SK-N-SH treated with all-trans-retinoic acid at 6 μM for 48 hours (cell line): ENCODE results near the gene CACNA2D4.

Experiments used
- ATAC-seq: fragments of 200-7000 bp; cut with Tn5 transposase; 3 replicates; pipeline ENCODE4 v1.9.1; 2020; ENCODE audit warnings: mild to moderate bottlenecking, moderate library complexity
- BACH2 ChIP-seq: fragments of 250-450 bp; sonication (Bioruptor Pico); IDR thresholded peaks from 2 replicates; pipeline ENCODE4 v1.9.0; 2021; ENCODE audit warnings: mild to moderate bottlenecking, borderline replicate concordance
- CREB5 ChIP-seq: fragments of 250-450 bp; sonication (Bioruptor Pico); IDR thresholded peaks from 2 replicates; pipeline ENCODE4 v1.5.1; 2020; ENCODE audit warnings: low read depth, mild to moderate bottlenecking, moderate library complexity
- CSDC2 ChIP-seq: fragments of 250-450 bp; sonication (Bioruptor Pico); IDR thresholded peaks from 2 replicates; pipeline ENCODE4 v1.5.0; 2020; ENCODE audit warnings: mild to moderate bottlenecking, moderate library complexity
- ESRRG ChIP-seq: fragments of 250-450 bp; sonication (Bioruptor Pico); IDR thresholded peaks from 2 replicates; pipeline ENCODE4 v1.6.1; 2021; ENCODE audit warnings: mild to moderate bottlenecking
- OSR1 ChIP-seq: fragments of 250-450 bp; sonication (Bioruptor Pico); IDR thresholded peaks from 2 replicates; pipeline ENCODE4 v1.8.0; 2022; ENCODE audit warnings: moderate library complexity, mild to moderate bottlenecking, inconsistent platforms
- POU6F1 ChIP-seq: fragments of 250-450 bp; sonication (Bioruptor Pico); IDR thresholded peaks from 2 replicates; pipeline ENCODE4 v1.8.0; 2021; ENCODE audit warnings: low read depth, mild to moderate bottlenecking, moderate library complexity, borderline replicate concordance
- PPARA ChIP-seq: fragments of 250-450 bp; sonication (Bioruptor Pico); IDR thresholded peaks from 2 replicates; pipeline ENCODE4 v1.5.0; 2020; ENCODE audit warnings: mild to moderate bottlenecking, borderline replicate concordance
- RARB ChIP-seq: fragments of 250-450 bp; sonication (Bioruptor Pico); IDR thresholded peaks from 2 replicates; pipeline ENCODE4 v1.8.0; 2021; ENCODE audit warnings: mild to moderate bottlenecking, moderate library complexity
- TCF4 ChIP-seq: fragments of 250-450 bp; sonication (Bioruptor Pico); IDR thresholded peaks from 2 replicates; pipeline ENCODE4 v1.8.0; 2021; ENCODE audit warnings: mild to moderate bottlenecking, moderate library complexity, borderline replicate concordance
- TOX ChIP-seq: fragments of 250-450 bp; sonication (Bioruptor Pico); IDR thresholded peaks from 2 replicates; pipeline ENCODE4 v1.8.0; 2021; ENCODE audit warnings: mild to moderate bottlenecking, moderate library complexity, borderline replicate concordance
- ZC3H10 ChIP-seq: fragments of 250-450 bp; sonication (Bioruptor Pico); IDR thresholded peaks from 2 replicates; pipeline ENCODE4 v1.5.1; 2021; ENCODE audit warnings: mild to moderate bottlenecking, moderate library complexity
- ZFP3 ChIP-seq: fragments of 250-450 bp; sonication (Bioruptor Pico); IDR thresholded peaks from 2 replicates; pipeline ENCODE4 v1.5.0; 2020; ENCODE audit warnings: mild to moderate bottlenecking, moderate library complexity
- ZFP30 ChIP-seq: fragments of 450-650 bp; formaldehyde crosslinking; IDR thresholded peaks from 2 replicates; pipeline ENCODE4 v1.5.0; 2022; ENCODE audit warnings: mild to moderate bottlenecking, moderate library complexity
- ZNF565 ChIP-seq: fragments of 450-650 bp; formaldehyde crosslinking; conservative IDR thresholded peaks from 2 replicates; pipeline ENCODE4 v1.5.0; 2020; ENCODE audit warnings: low read depth, mild to moderate bottlenecking, moderate library complexity
- ZNF8 ChIP-seq: fragments of 450-650 bp; formaldehyde crosslinking; IDR thresholded peaks from 2 replicates; pipeline ENCODE4 v1.5.0; 2020; ENCODE audit warnings: mild to moderate bottlenecking, moderate library complexity
- TF ChIP-seq, protein P1 (sequence below): fragments of 250-450 bp; sonication (Bioruptor Pico); IDR thresholded peaks from 2 replicates; pipeline ENCODE4 v1.5.0; 2020; ENCODE audit warnings: mild to moderate bottlenecking, moderate library complexity
- TF ChIP-seq, protein P2 (sequence below): fragments of 250-450 bp; sonication (Bioruptor Pico); IDR thresholded peaks from 2 replicates; pipeline ENCODE4 v1.5.1; 2021; ENCODE audit warnings: mild to moderate bottlenecking, moderate library complexity
- TF ChIP-seq, protein P3 (sequence below): fragments of 250-450 bp; sonication (Bioruptor Pico); IDR thresholded peaks from 2 replicates; pipeline ENCODE4 v1.8.0; 2020; ENCODE audit warnings: mild to moderate bottlenecking, moderate library complexity, borderline replicate concordance

Gene CACNA2D4

GRCh38 chr12:1914114-1914911 is 4.1 kb downstream of the CACNA2D4 start:
- no peak for ATAC-seq
- TF ChIP-seq, protein P1, sequence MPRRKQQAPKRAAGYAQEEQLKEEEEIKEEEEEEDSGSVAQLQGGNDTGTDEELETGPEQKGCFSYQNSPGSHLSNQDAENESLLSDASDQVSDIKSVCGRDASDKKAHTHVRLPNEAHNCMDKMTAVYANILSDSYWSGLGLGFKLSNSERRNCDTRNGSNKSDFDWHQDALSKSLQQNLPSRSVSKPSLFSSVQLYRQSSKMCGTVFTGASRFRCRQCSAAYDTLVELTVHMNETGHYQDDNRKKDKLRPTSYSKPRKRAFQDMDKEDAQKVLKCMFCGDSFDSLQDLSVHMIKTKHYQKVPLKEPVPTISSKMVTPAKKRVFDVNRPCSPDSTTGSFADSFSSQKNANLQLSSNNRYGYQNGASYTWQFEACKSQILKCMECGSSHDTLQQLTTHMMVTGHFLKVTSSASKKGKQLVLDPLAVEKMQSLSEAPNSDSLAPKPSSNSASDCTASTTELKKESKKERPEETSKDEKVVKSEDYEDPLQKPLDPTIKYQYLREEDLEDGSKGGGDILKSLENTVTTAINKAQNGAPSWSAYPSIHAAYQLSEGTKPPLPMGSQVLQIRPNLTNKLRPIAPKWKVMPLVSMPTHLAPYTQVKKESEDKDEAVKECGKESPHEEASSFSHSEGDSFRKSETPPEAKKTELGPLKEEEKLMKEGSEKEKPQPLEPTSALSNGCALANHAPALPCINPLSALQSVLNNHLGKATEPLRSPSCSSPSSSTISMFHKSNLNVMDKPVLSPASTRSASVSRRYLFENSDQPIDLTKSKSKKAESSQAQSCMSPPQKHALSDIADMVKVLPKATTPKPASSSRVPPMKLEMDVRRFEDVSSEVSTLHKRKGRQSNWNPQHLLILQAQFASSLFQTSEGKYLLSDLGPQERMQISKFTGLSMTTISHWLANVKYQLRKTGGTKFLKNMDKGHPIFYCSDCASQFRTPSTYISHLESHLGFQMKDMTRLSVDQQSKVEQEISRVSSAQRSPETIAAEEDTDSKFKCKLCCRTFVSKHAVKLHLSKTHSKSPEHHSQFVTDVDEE (CRISPR knock-in tag) = no peak
- TF ChIP-seq BACH2 = no peak
- no peak for TF ChIP-seq OSR1 (CRISPR knock-in tag)
- no peak for TF ChIP-seq ZC3H10 (CRISPR knock-in tag)
- TF ChIP-seq POU6F1 (CRISPR knock-in tag) = no peak
- TF ChIP-seq PPARA (CRISPR knock-in tag) = no peak
- no peak for TF ChIP-seq ESRRG (CRISPR knock-in tag)
- TF ChIP-seq, protein P2, sequence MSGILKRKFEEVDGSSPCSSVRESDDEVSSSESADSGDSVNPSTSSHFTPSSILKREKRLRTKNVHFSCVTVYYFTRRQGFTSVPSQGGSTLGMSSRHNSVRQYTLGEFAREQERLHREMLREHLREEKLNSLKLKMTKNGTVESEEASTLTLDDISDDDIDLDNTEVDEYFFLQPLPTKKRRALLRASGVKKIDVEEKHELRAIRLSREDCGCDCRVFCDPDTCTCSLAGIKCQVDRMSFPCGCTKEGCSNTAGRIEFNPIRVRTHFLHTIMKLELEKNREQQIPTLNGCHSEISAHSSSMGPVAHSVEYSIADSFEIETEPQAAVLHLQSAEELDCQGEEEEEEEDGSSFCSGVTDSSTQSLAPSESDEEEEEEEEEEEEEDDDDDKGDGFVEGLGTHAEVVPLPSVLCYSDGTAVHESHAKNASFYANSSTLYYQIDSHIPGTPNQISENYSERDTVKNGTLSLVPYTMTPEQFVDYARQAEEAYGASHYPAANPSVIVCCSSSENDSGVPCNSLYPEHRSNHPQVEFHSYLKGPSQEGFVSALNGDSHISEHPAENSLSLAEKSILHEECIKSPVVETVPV (CRISPR knock-in tag) = no peak
- TF ChIP-seq, protein P3, sequence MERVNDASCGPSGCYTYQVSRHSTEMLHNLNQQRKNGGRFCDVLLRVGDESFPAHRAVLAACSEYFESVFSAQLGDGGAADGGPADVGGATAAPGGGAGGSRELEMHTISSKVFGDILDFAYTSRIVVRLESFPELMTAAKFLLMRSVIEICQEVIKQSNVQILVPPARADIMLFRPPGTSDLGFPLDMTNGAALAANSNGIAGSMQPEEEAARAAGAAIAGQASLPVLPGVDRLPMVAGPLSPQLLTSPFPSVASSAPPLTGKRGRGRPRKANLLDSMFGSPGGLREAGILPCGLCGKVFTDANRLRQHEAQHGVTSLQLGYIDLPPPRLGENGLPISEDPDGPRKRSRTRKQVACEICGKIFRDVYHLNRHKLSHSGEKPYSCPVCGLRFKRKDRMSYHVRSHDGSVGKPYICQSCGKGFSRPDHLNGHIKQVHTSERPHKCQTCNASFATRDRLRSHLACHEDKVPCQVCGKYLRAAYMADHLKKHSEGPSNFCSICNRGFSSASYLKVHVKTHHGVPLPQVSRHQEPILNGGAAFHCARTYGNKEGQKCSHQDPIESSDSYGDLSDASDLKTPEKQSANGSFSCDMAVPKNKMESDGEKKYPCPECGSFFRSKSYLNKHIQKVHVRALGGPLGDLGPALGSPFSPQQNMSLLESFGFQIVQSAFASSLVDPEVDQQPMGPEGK (CRISPR knock-in tag) = no peak
- no peak for TF ChIP-seq CSDC2 (CRISPR knock-in tag)
- TF ChIP-seq TOX (CRISPR knock-in tag) = no peak

GRCh38 chr12:1913377-1914113 is 4.9 kb downstream of the CACNA2D4 start:
- TF ChIP-seq TCF4 (CRISPR knock-in tag) (no peak), ZFP3 (CRISPR knock-in tag) (no peak), ZFP30 (CRISPR knock-in tag) (no peak), OSR1 (CRISPR knock-in tag) (no peak), POU6F1 (CRISPR knock-in tag) (no peak), CSDC2 (CRISPR knock-in tag) (no peak), TOX (CRISPR knock-in tag) (no peak), PPARA (CRISPR knock-in tag) (no peak), RARB (no peak), ZC3H10 (CRISPR knock-in tag) (no peak), ESRRG (CRISPR knock-in tag) (no peak), ZNF565 (CRISPR knock-in tag) (no peak), ZNF8 (CRISPR knock-in tag) (no peak), CREB5 (CRISPR knock-in tag) (no peak)
- TF ChIP-seq, protein P3 (CRISPR knock-in tag) = no peak
- TF ChIP-seq, protein P1 (CRISPR knock-in tag) = no peak
- ATAC-seq = no peak
